ENCODE data around the gene OR11A1. TPM values are rescaled to one million over a fixed set of nuclear protein-coding genes. Genes with fewer than 3 reads are reported as not detected.

The OR11A1 gene
- total RNA-seq = not detected
- not detected for polyA plus RNA-seq (ENCODE audit: insufficient read depth in 1 of 8, insufficient read length in 8 of 8, low replicate concordance in 1 of 8)
- long read RNA-seq, donor 1 = 0 reads
- long read RNA-seq, donor 2 = 0 reads
- long read RNA-seq, donor 3 = 0 reads
- long read RNA-seq, donor 4, partial matches to known transcripts = 0 of 1 reads
- long read RNA-seq, donor 4, other reads (novel, unspliced or antisense) = 0 of 1 reads
- long read RNA-seq, donor 5 = 0 reads
- long read RNA-seq, donor 6 = 0 reads
- long read RNA-seq, donor 7 = 0 reads
- long read RNA-seq, donor 8 = 0 reads
- long read RNA-seq, donor 9 = 0 reads
- long read RNA-seq, donor 10 = 0 reads
- long read RNA-seq, donor 11 = 0 reads

DNA sequence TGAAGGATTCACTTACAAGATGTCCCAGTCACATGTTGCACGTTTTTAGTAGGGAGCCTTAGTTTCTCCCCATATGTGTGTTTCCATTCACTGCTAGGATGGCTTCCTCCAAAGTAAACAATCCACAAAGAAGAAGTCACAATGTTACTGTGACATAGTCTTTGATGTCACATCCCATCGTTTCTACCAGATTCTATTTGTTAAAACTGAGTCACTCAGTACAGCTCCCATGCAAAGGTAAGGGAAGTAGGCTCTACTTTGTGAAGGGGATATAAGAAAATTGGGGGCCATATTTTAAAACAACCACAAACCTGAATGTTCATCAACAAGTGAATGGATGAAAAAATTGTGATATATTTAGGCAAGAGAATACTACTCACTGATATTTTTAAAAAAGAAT is at the start of gene OR11A1, which contains the start of gene OR2H1:
TSS of gene OR11A1 (minus strand) at position 101 of the 400 bp plus-strand sequence. CDS start 29,430 bp downstream, outside the sequence.
TSS of gene OR2H1 (plus strand) at position 185 of the 400 bp plus-strand sequence. CDS start 4,615 bp downstream, outside the sequence.
- Histone ChIP-seq H3K4me3 (ENCODE audit: low read length) (no peak within 1 kb of the TSS), H3K9me3 (replicated peaks; ENCODE audit: control insufficient read depth, low read depth, low read length) (no peaks in the 10 kb centered on the region), H3K4me1 (ENCODE audit: control insufficient read depth, insufficient read depth, low read length) (no peaks in the 10 kb centered on the region), H3K27ac (ENCODE audit: low read length) (no peak within 1 kb of the TSS), H3K36me3 (ENCODE audit: control insufficient read depth, insufficient read depth, low read length) (no peaks in the 10 kb centered on the region), H3K27me3 (ENCODE audit: control insufficient read depth, insufficient read depth, low read length) (no peaks in the 10 kb centered on the region)
- DNase-seq = no peak
- WGBS (ENCODE audit: insufficient coverage) = no CpG with 5 or more reads among the region's 2 CpGs

- WGBS (ENCODE audit: insufficient coverage) = 75% methylated on average over 9 of the region's 11 CpGs
- Histone ChIP-seq H3K9me3 (replicated peaks; ENCODE audit: control insufficient read depth, low read depth, low read length) (no peaks in the 10 kb centered on the region), H3K27me3 (ENCODE audit: control insufficient read depth, insufficient read depth, low read length) (peaks cover 3% of the 10 kb centered on the region)
These were observed 49.7 kb upstream of the OR11A1 start for GRCh38 chr6:29506446-29507067.

DNA sequence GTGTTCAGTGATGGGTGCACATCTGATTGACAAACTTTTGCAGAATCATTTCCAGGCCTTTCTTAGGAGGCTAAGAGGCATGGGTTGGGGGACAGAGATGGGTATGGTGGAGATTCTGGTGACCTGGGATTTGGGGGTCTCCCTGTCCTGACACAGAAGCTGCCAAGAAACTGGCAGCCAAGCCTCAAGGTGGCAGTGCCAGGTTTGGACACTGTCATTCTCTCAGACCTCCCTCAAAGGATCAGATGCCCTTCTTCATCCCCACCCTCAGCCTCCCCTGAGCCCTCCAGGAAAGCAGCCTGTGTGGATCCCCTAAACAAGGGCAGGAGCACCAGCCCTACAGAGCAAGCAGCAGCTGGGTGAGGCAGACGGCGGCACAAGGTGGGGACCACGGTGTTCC is 48.9 kb upstream of the OR11A1 start:
- DNase-seq = no peak

More at GRCh38 chr6:29506446-29507067, 49.7 kb upstream of the OR11A1 start:
- Histone ChIP-seq H3K36me3 (ENCODE audit: control insufficient read depth, insufficient read depth, low read length) (no peaks in the 10 kb centered on the region), H3K4me3 (ENCODE audit: low read length) (no peak overlapping the region), H3K4me1 (ENCODE audit: control insufficient read depth, insufficient read depth, low read length) (no peaks in the 10 kb centered on the region), H3K27ac (ENCODE audit: low read length) (no peak overlapping the region)
- DNase-seq = no peak

GRCh38 chr6:29504961-29505360 is 48.1 kb upstream of the OR11A1 start:
- peaks cover 4% of the 10 kb centered on the region for H3K27me3 ChIP-seq (ENCODE audit: control insufficient read depth, insufficient read depth, low read length)

More for the DNA sequence above, 48.9 kb upstream of the OR11A1 start:
- Histone ChIP-seq H3K36me3 (ENCODE audit: control insufficient read depth, insufficient read depth, low read length) (no peaks in the 10 kb centered on the region), H3K27me3 (ENCODE audit: control insufficient read depth, insufficient read depth, low read length) (peaks cover under 1% of the 10 kb centered on the region), H3K27ac (ENCODE audit: low read length) (no peak overlapping the region), H3K9me3 (replicated peaks; ENCODE audit: control insufficient read depth, low read depth, low read length) (no peaks in the 10 kb centered on the region), H3K4me3 (ENCODE audit: low read length) (no peak overlapping the region), H3K4me1 (ENCODE audit: control insufficient read depth, insufficient read depth, low read length) (no peaks in the 10 kb centered on the region)
- WGBS (ENCODE audit: insufficient coverage) = 90% methylated on average over 2 of the region's 3 CpGs

DNA sequence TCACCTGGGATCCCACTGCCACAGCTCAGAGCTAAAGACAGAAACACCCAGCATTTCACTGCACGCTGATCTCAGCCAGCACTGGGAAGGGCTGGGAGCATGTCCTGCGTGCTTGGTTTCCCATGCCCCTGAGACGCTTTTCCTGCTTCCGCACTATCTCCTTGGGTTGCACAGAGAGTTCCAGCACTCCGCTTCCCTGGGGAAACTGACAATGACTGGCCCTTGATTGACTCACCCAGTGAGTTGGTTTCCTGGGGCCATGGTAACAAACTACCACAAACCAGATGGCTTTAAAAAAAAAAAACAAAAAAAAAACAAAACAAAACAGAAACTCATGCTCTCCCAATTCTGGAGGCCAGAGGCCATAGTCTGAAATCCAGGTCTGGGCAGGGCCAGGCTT is 45.7 kb upstream of the OR11A1 start:
- Histone ChIP-seq H3K4me3 (ENCODE audit: low read length) (no peak overlapping the region), H3K27me3 (ENCODE audit: control insufficient read depth, insufficient read depth, low read length) (peaks cover 4% of the 10 kb centered on the region), H3K27ac (ENCODE audit: low read length) (no peak overlapping the region), H3K36me3 (ENCODE audit: control insufficient read depth, insufficient read depth, low read length) (no peaks in the 10 kb centered on the region), H3K9me3 (replicated peaks; ENCODE audit: control insufficient read depth, low read depth, low read length) (no peaks in the 10 kb centered on the region), H3K4me1 (ENCODE audit: control insufficient read depth, insufficient read depth, low read length) (no peaks in the 10 kb centered on the region)
- 93% methylated on average over 5 of the region's 5 CpGs for WGBS (ENCODE audit: insufficient coverage)
- DNase-seq = peak; percentile 7

More at GRCh38 chr6:29504961-29505360, 48.1 kb upstream of the OR11A1 start:
- Histone ChIP-seq H3K4me3 (ENCODE audit: low read length) (no peak overlapping the region), H3K27ac (ENCODE audit: low read length) (no peak overlapping the region), H3K36me3 (ENCODE audit: control insufficient read depth, insufficient read depth, low read length) (no peaks in the 10 kb centered on the region), H3K9me3 (replicated peaks; ENCODE audit: control insufficient read depth, low read depth, low read length) (no peaks in the 10 kb centered on the region), H3K4me1 (ENCODE audit: control insufficient read depth, insufficient read depth, low read length) (no peaks in the 10 kb centered on the region)
- no CpG with 5 or more reads among the region's 2 CpGs for WGBS (ENCODE audit: insufficient coverage)
- DNase-seq = no peak

DNA sequence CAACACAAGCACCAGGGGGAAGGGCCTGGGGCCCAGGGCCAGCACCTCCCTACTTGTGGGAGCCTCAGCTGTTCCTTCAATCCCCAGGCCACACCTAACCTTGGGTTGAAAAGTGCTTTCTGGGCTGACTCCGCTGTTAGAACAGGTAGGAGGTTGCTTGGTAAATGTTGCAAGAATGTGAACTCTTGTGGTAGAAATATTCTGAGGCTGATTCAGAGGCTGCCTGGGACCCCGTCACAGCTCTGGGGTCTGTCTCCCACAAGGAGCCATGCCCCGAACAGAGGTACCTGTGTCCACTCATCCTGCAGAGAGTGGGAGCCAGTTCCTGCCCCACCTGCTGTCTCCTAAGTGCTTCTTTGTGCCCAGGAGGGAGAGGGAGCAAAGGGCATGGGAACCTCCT is 45.3 kb upstream of the OR11A1 start:
- WGBS (ENCODE audit: insufficient coverage) = no CpG with 5 or more reads among the region's 3 CpGs
- no peak overlapping the region for H3K27ac ChIP-seq (ENCODE audit: low read length)
- H3K4me1 ChIP-seq (ENCODE audit: control insufficient read depth, insufficient read depth, low read length) = no peaks in the 10 kb centered on the region
- peaks cover 4% of the 10 kb centered on the region for H3K27me3 ChIP-seq (ENCODE audit: control insufficient read depth, insufficient read depth, low read length)
- H3K9me3 ChIP-seq (replicated peaks; ENCODE audit: control insufficient read depth, low read depth, low read length) = no peaks in the 10 kb centered on the region
- H3K36me3 ChIP-seq (ENCODE audit: control insufficient read depth, insufficient read depth, low read length) = no peaks in the 10 kb centered on the region
- DNase-seq = no peak
- no peak overlapping the region for H3K4me3 ChIP-seq (ENCODE audit: low read length)

- Histone ChIP-seq H3K4me1 (ENCODE audit: control insufficient read depth, insufficient read depth, low read length) (no peaks in the 10 kb centered on the region), H3K4me3 (ENCODE audit: low read length) (no peak overlapping the region), H3K27me3 (ENCODE audit: control insufficient read depth, insufficient read depth, low read length) (peaks cover 4% of the 10 kb centered on the region), H3K27ac (ENCODE audit: low read length) (no peak overlapping the region), H3K36me3 (ENCODE audit: control insufficient read depth, insufficient read depth, low read length) (no peaks in the 10 kb centered on the region), H3K9me3 (replicated peaks; ENCODE audit: control insufficient read depth, low read depth, low read length) (no peaks in the 10 kb centered on the region)
- DNase-seq = no peak
- WGBS (ENCODE audit: insufficient coverage) = 79% methylated on average over 6 of the region's 6 CpGs
These were observed 44.2 kb upstream of the OR11A1 start for GRCh38 chr6:29501106-29501505.

- no peak for DNase-seq
- Histone ChIP-seq H3K4me1 (ENCODE audit: control insufficient read depth, insufficient read depth, low read length) (no peaks in the 10 kb centered on the region), H3K4me3 (ENCODE audit: low read length) (no peak overlapping the region), H3K27me3 (ENCODE audit: control insufficient read depth, insufficient read depth, low read length) (peaks cover 4% of the 10 kb centered on the region), H3K36me3 (ENCODE audit: control insufficient read depth, insufficient read depth, low read length) (no peaks in the 10 kb centered on the region), H3K9me3 (replicated peaks; ENCODE audit: control insufficient read depth, low read depth, low read length) (no peaks in the 10 kb centered on the region), H3K27ac (ENCODE audit: low read length) (no peak overlapping the region)
- WGBS (ENCODE audit: insufficient coverage) = 77% methylated on average over 5 of the region's 8 CpGs
These were observed 43.7 kb upstream of the OR11A1 start for GRCh38 chr6:29500594-29500993.

- Histone ChIP-seq H3K4me3 (ENCODE audit: low read length) (no peak overlapping the region), H3K4me1 (ENCODE audit: control insufficient read depth, insufficient read depth, low read length) (no peaks in the 10 kb centered on the region), H3K27ac (ENCODE audit: low read length) (no peak overlapping the region), H3K9me3 (replicated peaks; ENCODE audit: control insufficient read depth, low read depth, low read length) (no peaks in the 10 kb centered on the region), H3K36me3 (ENCODE audit: control insufficient read depth, insufficient read depth, low read length) (no peaks in the 10 kb centered on the region), H3K27me3 (ENCODE audit: control insufficient read depth, insufficient read depth, low read length) (peaks cover 4% of the 10 kb centered on the region)
- no peak for DNase-seq
- WGBS (ENCODE audit: insufficient coverage) = 80% methylated on average over 1 of the region's 5 CpGs
These were observed 42.8 kb upstream of the OR11A1 start for GRCh38 chr6:29499704-29500103.

DNA sequence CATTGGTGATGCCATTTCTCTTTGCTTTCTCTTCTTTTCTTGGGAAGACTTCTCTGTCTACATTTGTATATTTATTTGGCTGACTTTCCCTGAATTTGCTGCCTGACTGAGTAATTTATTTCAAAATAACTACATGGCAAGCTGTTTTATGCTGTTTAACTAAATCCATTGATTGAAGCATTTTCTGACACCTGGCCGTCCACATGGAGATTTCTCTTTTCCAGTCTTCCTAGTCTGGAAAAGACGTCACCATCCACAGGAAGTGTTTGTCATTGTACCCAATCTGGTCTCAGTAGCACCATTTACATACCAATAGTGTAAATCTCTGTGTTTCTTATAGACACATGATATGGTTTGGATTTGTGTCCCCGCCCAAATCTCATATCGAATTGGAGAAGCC is 40.1 kb upstream of the OR11A1 start:
- peaks cover 4% of the 10 kb centered on the region for H3K27me3 ChIP-seq (ENCODE audit: control insufficient read depth, insufficient read depth, low read length)
- no peak for DNase-seq

More for the DNA sequence above, 40.1 kb upstream of the OR11A1 start:
- Histone ChIP-seq H3K36me3 (ENCODE audit: control insufficient read depth, insufficient read depth, low read length) (no peaks in the 10 kb centered on the region), H3K4me1 (ENCODE audit: control insufficient read depth, insufficient read depth, low read length) (no peaks in the 10 kb centered on the region), H3K9me3 (replicated peaks; ENCODE audit: control insufficient read depth, low read depth, low read length) (no peaks in the 10 kb centered on the region), H3K27ac (ENCODE audit: low read length) (no peak overlapping the region), H3K4me3 (ENCODE audit: low read length) (no peak overlapping the region)
- no CpG with 5 or more reads among the region's 4 CpGs for WGBS (ENCODE audit: insufficient coverage)
